ENCODE data around the gene GRM7.

GRCh38 chr3:6861625-6862000, 698 bp downstream of the GRM7 start:
- no peak for TF ChIP-seq CTCF (conservative IDR thresholded peaks at IDR 0.05; ENCODE audit: low read depth, low read length)
- no peak for TF ChIP-seq EZH2 (IDR thresholded peaks at IDR 0.05; ENCODE audit: borderline replicate concordance, low read depth, low read length, poor library complexity, severe bottlenecking)

Data from A673 (cell line).